ENCODE data around the gene IFT20. TPM values are rescaled to one million over a fixed set of nuclear protein-coding genes. Genes with fewer than 3 reads are reported as not detected.

Gene IFT20
- polyA plus RNA-seq, 3 donors = 52.8 to 60.9 (median 58.2) TPM

DNA sequence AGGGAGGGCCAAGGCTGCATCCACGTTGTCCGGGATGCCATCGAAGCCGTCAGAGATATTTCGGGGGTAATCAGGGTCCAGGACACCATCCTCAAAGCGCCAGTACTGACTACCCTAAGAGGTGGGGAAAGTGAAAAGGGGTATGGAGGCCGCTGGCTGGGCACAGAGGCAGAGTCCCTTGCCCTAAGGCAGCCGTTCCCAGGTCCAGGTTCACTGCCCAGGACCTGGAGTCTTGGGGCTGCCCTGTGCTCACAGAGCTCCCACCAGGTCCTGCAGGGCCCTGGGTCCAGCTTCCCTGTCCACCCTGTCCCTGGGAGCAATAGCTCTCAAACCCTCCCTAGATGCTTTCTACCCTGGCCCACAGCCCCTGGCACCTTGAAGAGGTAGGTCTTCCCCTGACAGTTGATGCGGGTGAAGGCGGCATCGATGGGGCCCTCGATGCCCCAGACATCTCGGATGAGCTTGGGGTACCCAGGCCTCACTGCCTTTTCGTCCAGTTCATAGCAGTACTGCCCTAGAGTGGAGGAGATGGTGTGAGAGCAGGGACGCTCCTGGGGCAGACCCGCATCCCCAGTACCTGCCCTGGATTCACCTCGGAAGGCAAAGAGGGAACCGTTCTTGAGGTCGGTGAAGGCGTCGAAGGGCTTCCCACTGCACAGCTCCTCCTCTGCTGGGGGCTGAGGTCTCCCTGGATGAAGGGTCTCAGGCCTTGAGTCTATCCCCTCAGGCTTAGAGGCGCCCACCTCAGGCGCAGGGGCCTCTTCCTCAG, 33.8 kb upstream of the IFT20 start:
- DNase-seq (ENCODE audit: extremely low read depth in 1 of 11, low read depth in 9 of 11, low spot score in 4 of 11) = no peak

DNA sequence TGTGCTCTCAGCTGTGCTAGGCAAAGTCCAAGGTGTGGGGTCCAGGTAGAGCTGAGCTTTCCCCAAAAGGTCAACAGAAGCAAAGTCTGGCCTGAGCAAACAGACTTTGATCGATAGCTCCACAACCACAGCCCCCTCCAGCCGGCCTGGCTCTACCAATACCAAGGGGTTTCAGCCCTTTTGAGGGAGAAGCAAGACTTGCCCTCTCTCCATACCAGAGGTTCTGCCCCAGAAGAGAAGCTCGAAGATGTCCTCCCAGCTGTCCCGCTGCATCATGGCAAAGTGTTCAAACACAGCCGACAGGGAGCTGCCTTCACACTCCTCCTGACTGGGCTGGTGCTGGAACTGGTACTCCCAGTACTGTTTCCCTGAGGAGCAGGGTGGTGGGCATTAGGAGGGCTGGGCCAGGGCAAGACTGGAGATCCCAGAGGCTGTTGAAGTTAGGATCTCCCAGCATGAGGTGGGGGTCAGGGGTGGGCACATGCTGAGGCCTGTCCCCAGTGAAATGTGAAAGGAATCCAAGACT, 33.1 kb upstream of the IFT20 start:
- no peak for DNase-seq (ENCODE audit: extremely low read depth in 1 of 11, low read depth in 9 of 11, low spot score in 4 of 11)

DNA sequence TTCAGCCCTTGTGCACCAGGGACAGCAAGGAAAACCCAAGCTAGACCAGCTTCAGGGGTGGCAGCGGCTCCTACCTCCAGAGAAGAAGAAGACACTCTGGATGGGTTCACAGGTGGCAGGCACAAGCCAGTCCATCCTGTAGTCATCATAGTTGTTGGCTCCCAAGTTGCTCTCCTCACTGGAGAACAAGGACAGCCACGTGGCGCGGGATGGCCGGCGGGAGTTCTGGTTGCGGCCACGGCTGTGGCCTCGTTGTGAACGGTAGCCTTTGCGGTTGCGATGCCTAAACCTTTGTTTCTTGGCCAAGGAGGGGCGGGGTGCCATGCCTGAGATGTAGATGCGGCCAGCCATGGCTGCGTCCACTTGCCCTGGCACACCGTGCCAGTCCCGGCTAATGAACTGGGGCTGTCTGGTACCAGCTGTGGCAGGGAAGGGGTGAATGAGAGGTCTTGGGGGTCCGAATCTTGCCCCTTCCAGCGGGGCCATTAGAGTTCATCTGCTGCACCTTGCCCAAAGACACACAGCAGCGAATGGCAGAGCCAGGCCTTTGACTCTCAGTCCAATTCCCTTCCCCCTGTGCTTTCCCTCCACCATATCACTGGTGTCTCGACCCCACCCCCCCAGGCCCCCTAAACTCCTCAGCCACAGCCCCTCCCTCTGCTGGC, 32.5 kb upstream of the IFT20 start:
- no peak for DNase-seq (ENCODE audit: extremely low read depth in 1 of 11, low read depth in 9 of 11, low spot score in 4 of 11)

DNA sequence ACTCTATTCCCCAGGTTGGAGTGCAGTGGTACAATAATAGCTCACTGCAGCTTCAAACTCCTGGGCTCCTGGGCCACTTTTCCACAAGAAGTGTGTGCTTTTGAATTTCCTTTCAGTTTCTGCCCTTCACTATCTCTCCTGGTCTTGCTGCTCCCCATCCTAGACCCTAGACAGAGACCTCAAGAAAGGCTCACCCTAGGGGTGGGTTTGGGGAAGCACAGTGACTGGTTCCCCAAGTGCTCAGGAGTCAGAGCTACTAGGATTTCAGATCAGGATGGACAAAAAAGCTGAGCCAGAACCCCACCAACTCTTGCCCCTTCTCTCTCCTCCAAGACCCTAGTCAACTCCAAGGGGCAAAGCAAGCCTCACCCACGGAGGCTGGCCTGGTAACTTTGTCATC, 31.3 kb upstream of the IFT20 start:
- no peak for DNase-seq (ENCODE audit: extremely low read depth in 1 of 11, low read depth in 9 of 11, low spot score in 4 of 11)

DNA sequence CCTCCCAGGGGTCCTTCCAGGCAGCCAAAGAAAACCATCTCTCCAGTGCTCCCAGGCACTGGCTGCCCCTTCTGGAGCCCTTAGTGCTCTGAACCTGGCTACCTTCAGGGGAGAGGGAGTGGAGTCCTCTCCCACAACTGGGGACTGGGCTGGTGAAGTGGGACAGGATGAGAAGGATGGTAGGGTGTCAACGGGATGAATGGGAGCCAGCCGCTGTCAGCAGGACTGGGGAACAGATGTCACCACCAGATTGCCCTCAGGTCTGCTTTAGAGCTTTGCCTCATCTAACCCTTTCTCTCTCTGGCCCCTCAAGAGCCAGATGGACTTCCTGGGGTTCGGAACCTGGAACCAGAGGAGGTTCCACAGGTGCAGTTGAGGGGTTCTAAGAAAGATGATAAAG, 30.2 kb upstream of the IFT20 start:
- no peak for DNase-seq (ENCODE audit: extremely low read depth in 1 of 11, low read depth in 9 of 11, low spot score in 4 of 11)

DNA sequence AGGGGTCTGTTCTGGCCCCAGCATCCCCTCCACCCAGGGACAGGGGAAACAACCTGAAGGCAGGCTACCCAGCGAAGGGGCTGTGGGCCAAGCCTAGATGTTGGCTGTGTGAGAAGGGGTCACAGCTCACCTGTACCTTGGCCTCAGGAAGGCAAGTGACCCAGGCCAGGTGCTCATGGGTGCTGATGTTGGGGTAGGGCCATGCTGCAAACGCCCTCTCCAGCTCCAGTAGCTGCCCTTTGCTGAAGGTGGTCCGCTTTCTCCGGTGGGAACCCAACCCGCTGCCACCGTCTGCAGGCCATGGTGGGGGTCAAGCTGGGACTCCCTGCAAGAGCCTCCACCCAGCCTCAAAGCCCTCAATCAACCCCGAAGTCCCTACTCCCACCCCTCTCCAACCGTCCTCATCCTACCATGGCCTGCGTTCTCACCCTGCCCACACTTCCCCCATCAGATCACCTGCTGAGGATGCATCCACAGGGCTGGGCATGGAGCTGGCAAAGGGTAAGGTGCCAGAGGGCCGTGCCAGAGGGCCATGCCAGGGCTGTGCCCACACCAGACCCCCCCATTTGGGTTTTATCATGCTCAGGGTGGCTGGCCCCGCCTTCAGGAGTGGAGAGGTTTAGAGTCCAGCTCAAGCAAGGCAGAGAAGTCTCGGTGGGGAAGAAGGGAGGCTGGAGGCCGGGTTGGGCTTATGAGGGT, 29.5 kb upstream of the IFT20 start, which contains the start of gene SEBOX:
SEBOX (minus strand) TSS at position 535 of the 699 bp plus-strand sequence; CDS start at position 487, 48 bp downstream.
- DNase-seq (ENCODE audit: extremely low read depth in 1 of 11, low read depth in 9 of 11, low spot score in 4 of 11) = no peak

DNA sequence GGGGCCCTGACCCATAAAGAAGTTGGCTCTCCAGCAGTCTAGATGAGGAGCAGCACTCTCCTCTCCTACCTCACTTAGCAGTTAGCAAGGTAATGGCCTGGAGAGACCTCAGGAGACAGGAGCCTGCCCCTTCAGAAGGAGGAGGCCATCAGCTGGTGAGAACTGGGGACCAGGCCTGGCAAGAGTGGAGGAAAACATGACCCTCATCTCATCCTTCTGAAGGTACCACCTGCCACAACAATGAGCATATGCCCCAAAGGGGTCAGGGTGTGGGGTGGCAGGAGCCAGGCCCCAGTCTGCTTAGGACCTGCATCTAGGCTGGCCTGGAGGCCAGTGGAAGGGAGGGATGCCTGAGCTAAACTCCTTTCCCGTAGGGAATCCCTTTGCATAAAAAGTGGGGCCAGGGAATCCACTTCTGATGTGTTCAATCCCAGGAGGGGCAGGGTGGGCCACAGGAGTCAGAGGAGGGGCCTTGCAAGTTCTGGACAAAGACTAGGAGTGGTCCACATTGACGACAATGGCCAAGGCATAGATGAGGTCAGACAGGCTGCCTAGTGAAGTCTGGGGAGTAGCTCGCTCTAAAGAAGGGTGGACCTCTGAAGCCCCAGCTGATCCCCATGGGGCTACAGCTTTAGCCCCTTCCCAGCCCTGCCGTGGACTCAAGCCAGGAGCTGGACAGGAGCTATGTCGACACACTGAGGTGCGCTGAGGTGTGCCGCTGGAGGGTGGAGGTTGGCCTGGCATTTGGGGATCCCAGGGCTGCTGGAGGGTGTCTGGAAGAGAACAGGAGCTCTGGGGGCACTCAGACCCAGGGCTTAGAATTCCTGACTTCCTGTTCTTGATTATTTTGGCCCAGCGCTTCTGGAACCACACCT, 28.7 kb upstream of the IFT20 start:
- no peak for DNase-seq (ENCODE audit: extremely low read depth in 1 of 11, low read depth in 9 of 11, low spot score in 4 of 11)

DNA sequence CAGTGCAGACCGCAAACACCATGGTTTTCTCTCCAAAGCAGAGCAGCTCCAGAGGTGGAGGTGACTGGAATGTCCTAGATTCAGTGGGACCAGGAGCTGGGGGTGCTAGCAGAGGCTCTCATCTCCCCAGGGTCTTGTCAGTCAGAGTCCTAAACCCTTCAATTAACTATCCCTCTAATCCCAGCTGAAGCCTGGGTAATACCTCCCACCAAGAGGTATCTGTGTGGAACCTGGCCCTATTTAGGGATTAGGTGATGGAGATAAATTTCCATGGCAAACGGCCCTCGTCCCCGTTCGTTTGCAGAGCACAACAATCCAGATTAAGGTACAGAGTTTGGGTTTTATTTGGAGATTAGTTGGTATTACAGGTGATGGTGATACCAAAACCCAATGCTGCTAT, 27.9 kb upstream of the IFT20 start:
- DNase-seq (ENCODE audit: extremely low read depth in 1 of 11, low read depth in 9 of 11, low spot score in 4 of 11) = no peak

DNA sequence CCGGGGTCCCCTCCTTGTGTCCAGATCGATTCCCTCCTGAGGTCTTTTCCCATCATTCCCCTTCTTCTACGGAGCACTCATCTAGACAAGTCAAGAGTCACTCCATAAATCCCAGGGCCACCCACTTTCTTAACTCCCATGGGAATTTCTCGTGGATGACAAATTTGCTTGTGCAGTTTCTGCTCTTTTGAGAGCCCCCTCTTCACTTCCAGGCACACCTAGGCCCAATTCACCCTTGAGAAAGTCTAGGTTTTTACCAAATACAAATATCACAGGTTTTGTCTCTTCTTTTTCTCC, 22.6 kb upstream of the IFT20 start:
- no peak for DNase-seq (ENCODE audit: extremely low read depth in 1 of 11, low read depth in 9 of 11, low spot score in 4 of 11)

DNA sequence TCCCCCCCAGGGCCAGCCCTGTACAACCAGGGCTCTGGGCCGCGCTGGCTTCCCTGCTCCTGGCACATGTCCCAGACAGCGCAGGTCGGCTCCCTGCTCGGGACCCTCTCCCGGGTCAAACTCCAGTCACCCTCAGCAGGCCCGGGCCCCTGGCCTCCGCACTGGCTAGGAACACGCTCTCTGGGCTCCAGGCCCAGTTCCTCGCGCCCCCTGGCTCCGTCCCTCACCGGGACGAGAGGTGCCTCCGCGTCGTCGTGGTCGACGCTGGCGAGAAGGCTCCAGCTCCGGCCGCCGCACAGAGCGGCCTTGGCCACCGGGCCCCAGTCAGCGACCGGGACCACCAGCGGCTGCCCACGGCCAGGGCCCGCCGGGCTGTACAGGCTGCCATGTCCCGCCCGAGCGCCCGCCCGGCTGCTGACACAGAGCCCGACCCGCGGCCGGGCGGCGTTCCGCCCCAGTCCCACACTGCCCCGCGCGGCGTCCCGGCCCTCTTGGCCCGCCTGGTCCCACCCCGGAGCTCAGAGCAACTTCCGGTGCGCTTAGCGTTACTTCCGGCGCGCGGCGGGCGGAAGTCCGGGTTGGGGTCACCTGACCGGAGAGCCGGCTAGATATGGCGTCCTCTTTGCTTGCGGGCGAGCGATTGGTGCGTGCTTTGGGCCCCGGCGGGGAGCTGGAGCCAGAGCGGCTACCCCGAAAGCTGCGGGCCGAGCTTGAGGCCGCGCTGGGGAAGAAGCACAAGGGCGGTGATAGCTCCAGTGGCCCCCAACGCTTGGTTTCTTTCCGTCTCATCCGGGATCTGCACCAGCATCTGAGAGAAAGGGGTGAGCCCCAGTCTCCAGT, 22.0 kb upstream of the IFT20 start, which contains the start of gene POLDIP2:
POLDIP2 (minus strand) TSS at position 467 of the 840 bp plus-strand sequence; CDS start at position 388, 79 bp downstream.
- DNase-seq (ENCODE audit: extremely low read depth in 1 of 11, low read depth in 9 of 11, low spot score in 4 of 11) = peak; percentile 78 to 94 (median 91)

DNA sequence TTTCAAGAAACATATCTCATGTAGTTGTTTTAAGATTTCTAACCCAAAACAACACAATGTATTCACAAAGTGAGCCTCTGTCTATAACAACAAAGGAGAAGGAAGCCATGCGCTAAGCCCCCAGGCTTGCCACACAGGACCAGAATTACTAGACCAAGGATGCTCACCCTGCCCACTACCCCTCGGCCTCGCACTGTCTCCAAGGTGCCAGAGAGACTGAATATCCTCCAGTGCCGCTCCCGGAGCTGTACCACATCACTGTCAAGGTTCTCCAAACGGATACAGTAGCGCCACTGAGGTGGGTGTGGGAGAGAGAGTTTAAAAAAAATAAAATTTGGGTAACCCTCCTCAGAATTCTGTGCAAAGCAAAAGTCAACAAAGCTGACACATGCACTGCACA, 15.0 kb upstream of the IFT20 start:
- DNase-seq (ENCODE audit: extremely low read depth in 1 of 11, low read depth in 9 of 11, low spot score in 4 of 11) = no peak

DNA sequence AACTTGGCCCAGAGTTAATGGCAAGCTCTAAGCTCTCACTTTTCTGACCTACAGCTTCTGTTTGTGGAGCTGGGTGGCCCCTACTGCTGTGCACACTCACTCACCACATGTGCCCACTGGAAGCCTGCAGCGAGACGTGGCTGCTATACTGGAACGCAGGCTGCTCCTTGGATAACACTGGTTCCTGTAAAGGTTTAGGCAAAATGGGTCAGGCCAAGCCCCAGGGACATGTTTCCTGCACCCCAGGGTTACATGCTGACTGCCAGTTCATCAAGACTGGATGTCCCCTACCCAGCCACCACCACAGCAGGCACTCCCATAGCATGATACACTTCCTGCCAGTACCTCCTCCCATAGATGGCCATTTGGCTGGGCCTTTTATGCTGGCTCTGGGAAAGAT, 13.7 kb upstream of the IFT20 start:
- no peak for DNase-seq (ENCODE audit: extremely low read depth in 1 of 11, low read depth in 9 of 11, low spot score in 4 of 11)

DNA sequence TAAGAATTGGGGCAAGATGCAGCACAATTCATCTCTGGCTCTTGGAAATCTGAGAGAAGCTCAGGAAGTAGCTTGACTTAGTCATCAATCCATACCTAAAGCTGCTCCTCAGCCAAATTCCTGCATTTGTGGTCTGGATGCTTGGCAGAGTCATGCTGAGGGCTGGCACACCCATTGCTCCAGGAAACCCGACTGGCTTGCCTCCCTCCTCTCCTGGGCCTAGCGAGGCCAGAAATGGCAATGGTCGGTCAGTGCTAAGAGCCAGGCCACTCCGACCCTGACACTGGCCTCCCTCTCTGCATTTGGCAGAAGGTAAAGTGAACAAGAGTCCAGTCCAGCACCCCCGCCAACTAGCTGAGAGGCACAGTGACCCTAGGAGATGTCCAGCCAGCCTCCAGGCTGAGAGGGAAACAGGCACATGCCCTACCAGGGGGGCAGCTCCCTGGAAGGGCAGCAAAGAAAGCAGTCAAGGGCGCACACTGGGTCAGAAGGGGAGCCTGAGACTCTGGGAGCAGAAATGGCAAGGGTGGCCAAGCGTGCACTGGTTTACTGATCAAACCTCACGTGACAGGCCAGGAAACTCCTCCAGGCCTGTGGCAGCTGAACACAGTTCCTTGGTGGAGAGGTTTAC, 12.1 kb upstream of the IFT20 start:
- no peak for DNase-seq (ENCODE audit: extremely low read depth in 1 of 11, low read depth in 9 of 11, low spot score in 4 of 11)

DNA sequence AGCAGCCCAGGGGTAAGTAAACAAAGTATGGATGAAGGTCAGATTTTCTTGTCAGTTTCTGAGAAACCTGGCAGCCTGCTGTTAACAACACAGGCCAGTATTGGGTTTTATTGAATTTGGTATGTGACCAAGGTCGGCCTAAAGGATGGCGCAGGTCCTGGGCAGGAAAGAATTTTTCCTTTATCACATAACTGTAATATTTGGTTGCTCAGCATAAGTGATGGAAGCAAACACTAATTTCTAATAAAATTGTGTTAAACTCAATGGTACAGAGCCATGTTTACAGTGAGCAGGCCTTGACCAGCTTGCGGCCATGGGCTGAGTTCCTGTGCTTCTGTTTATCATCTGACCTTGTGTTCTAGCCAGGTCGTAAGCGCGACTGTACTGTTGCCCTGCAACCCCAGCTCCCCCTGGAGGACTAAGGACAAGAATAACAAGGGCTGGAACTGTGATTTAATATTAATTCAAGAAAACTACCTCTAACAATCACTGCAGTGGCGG, 11.5 kb upstream of the IFT20 start:
- DNase-seq (ENCODE audit: extremely low read depth in 1 of 11, low read depth in 9 of 11, low spot score in 4 of 11) = no peak

DNA sequence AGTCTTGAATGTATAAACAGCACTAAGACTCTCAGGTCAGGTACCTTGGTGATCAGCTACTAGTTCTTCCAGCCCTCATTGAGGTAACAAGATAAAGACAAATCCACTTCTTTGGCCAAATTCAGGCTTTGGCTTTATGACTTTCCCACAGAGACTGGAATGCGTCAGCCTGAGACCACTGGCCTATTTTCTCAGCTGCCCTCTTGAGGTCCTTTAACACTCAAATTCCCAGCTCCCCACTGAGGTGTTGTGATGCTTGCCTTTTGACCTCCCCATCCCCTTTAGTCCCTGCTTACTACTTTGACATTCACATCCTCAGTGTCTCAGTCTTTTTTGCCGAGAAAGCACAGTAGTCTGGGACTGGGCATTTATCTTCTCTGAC, 10.9 kb upstream of the IFT20 start:
- DNase-seq (ENCODE audit: extremely low read depth in 1 of 11, low read depth in 9 of 11, low spot score in 4 of 11) = no peak

DNA sequence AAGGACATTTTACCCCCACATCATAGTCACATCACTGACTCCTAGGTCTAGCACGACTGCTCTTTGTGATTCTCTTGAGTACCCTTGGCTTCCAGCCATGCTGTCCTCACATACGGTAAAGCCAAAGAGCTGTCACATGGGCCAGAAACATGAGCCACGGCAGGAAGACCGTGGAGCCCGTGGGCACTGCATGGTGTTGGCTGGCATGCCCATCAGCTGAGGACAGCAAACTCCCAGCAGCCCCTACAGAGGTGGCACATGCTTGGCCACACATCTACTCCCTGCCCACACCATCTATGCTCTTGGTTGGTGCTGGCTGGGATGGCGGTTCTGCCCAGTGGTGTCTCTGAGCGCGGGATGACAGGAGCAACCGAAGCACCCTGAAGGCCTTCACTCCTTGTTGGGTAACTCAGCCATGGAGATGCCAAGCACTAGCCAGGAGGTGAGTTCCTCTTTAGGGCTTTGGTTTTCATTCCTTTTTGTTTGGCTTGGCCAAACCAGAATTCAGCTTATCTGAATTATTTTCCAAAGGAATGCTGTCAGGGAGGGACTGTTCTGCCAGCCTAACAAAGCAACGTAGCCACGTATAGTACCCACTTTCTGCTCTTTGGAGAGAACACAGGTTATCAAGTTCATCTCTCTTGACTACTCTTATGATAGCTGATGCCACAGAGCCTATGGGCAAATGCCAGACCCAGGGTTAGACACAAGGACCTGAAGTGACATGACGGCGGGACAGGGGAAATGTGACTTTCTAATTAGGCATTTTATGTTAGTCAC, 10.3 kb upstream of the IFT20 start:
- DNase-seq (ENCODE audit: extremely low read depth in 1 of 11, low read depth in 9 of 11, low spot score in 4 of 11) = no peak

DNA sequence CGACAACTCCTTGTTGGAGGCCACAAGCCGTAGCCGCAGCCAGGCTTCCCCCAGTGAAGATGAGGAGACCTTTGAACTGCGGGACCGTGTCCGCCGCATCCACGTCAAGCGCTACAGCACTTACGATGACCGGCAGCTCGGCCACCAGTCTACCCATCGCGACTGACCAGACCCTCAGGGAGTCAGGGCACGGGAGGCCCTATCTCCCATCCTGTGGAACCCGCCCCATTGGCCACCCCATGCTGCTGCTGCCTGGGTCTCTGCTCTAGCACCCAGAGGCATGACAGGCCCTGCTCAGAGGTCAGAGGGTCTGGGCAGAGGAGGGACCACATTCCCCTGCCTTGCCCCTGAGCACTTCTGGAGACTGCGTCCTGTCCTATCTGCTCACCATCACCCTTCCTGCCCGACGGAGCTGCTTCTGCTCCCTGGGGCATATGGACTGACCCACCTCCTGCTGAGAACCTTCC, 9.2 kb upstream of the IFT20 start:
- no peak for DNase-seq (ENCODE audit: extremely low read depth in 1 of 11, low read depth in 9 of 11, low spot score in 4 of 11)
